ENCODE data around the gene NFATC2IP.

- TF ChIP-seq EZH2 (IDR thresholded peaks at IDR 0.05; ENCODE audit: insufficient read depth, poor library complexity, severe bottlenecking) (no peak), EZH2phosphoT487 (IDR thresholded peaks at IDR 0.05; ENCODE audit: insufficient read depth, low read depth) (no peak)
These were observed 15.4 kb upstream of the NFATC2IP start for GRCh38 chr16:28935346-28935745.

Measured in GM23248 (cell line).